ENCODE data around the gene EXOC6B.
A peak's percentile ranks its signal among the peaks of the same experiment; 100 is the strongest.

EXOC6B gene

GRCh38 chr2:72778410-72778809 is 47.4 kb downstream of the EXOC6B start:
- DNase-seq: no peak
- Histone ChIP-seq H3K36me3 (ENCODE audit: control insufficient read depth, insufficient read depth, low read length) (no peaks in the 10 kb centered on the region), H3K27ac (ENCODE audit: insufficient read depth, low read length, poor library complexity, severe bottlenecking) (no peak overlapping the region), H3K9me3 (ENCODE audit: control insufficient read depth, low read length) (no peaks in the 10 kb centered on the region), H3K4me3 (ENCODE audit: insufficient read depth, low read depth, low read length, poor library complexity, severe bottlenecking) (no peak overlapping the region), H3K4me1 (ENCODE audit: control insufficient read depth, insufficient read depth, low read length, poor library complexity, severe bottlenecking) (no peaks in the 10 kb centered on the region), H3K27me3 (replicated peaks; ENCODE audit: control insufficient read depth, insufficient read depth, low read length, poor library complexity, severe bottlenecking) (no peaks in the 10 kb centered on the region)

- Histone ChIP-seq H3K4me3 (ENCODE audit: insufficient read depth, low read depth, low read length, poor library complexity, severe bottlenecking) (no peak overlapping the region), H3K36me3 (ENCODE audit: control insufficient read depth, insufficient read depth, low read length) (no peaks in the 10 kb centered on the region)
Measured at GRCh38 chr2:72770879-72771461, 54.9 kb downstream of the EXOC6B start.

GRCh38 chr2:72765997-72766609 is 59.7 kb downstream of the EXOC6B start:
- DNase-seq: no peak
- Histone ChIP-seq H3K9me3 (ENCODE audit: control insufficient read depth, low read length) (peaks cover 3% of the 10 kb centered on the region), H3K27me3 (replicated peaks; ENCODE audit: control insufficient read depth, insufficient read depth, low read length, poor library complexity, severe bottlenecking) (no peaks in the 10 kb centered on the region), H3K4me3 (ENCODE audit: insufficient read depth, low read depth, low read length, poor library complexity, severe bottlenecking) (no peak overlapping the region), H3K4me1 (ENCODE audit: control insufficient read depth, insufficient read depth, low read length, poor library complexity, severe bottlenecking) (no peaks in the 10 kb centered on the region), H3K36me3 (ENCODE audit: control insufficient read depth, insufficient read depth, low read length) (no peaks in the 10 kb centered on the region), H3K27ac (ENCODE audit: insufficient read depth, low read length, poor library complexity, severe bottlenecking) (no peak overlapping the region)

More at GRCh38 chr2:72770879-72771461, 54.9 kb downstream of the EXOC6B start:
- no peaks in the 10 kb centered on the region for H3K4me1 ChIP-seq (ENCODE audit: control insufficient read depth, insufficient read depth, low read length, poor library complexity, severe bottlenecking)
- no peak overlapping the region for H3K27ac ChIP-seq (ENCODE audit: insufficient read depth, low read length, poor library complexity, severe bottlenecking)
- no peaks in the 10 kb centered on the region for H3K9me3 ChIP-seq (ENCODE audit: control insufficient read depth, low read length)
- H3K27me3 ChIP-seq (replicated peaks; ENCODE audit: control insufficient read depth, insufficient read depth, low read length, poor library complexity, severe bottlenecking): no peaks in the 10 kb centered on the region
- DNase-seq: peak in 2 of 3 donors; percentile 16 to 46

GRCh38 chr2:72762276-72762675 is 63.6 kb downstream of the EXOC6B start:
- Histone ChIP-seq H3K4me3 (ENCODE audit: insufficient read depth, low read depth, low read length, poor library complexity, severe bottlenecking) (no peak overlapping the region), H3K36me3 (ENCODE audit: control insufficient read depth, insufficient read depth, low read length) (no peaks in the 10 kb centered on the region), H3K27ac (ENCODE audit: insufficient read depth, low read length, poor library complexity, severe bottlenecking) (no peak overlapping the region), H3K27me3 (replicated peaks; ENCODE audit: control insufficient read depth, insufficient read depth, low read length, poor library complexity, severe bottlenecking) (no peaks in the 10 kb centered on the region), H3K4me1 (ENCODE audit: control insufficient read depth, insufficient read depth, low read length, poor library complexity, severe bottlenecking) (no peaks in the 10 kb centered on the region), H3K9me3 (ENCODE audit: control insufficient read depth, low read length) (peaks cover 3% of the 10 kb centered on the region)
- no peak for DNase-seq

GRCh38 chr2:72759755-72760154 is 66.1 kb downstream of the EXOC6B start:
- Histone ChIP-seq H3K4me1 (ENCODE audit: control insufficient read depth, insufficient read depth, low read length, poor library complexity, severe bottlenecking) (no peaks in the 10 kb centered on the region), H3K4me3 (ENCODE audit: insufficient read depth, low read depth, low read length, poor library complexity, severe bottlenecking) (no peak overlapping the region), H3K9me3 (ENCODE audit: control insufficient read depth, low read length) (peaks cover 3% of the 10 kb centered on the region), H3K36me3 (ENCODE audit: control insufficient read depth, insufficient read depth, low read length) (no peaks in the 10 kb centered on the region), H3K27me3 (replicated peaks; ENCODE audit: control insufficient read depth, insufficient read depth, low read length, poor library complexity, severe bottlenecking) (no peaks in the 10 kb centered on the region), H3K27ac (ENCODE audit: insufficient read depth, low read length, poor library complexity, severe bottlenecking) (no peak overlapping the region)
- no peak for DNase-seq

GRCh38 chr2:72757177-72757775 is 68.6 kb downstream of the EXOC6B start:
- Histone ChIP-seq H3K27me3 (replicated peaks; ENCODE audit: control insufficient read depth, insufficient read depth, low read length, poor library complexity, severe bottlenecking) (no peaks in the 10 kb centered on the region), H3K4me1 (ENCODE audit: control insufficient read depth, insufficient read depth, low read length, poor library complexity, severe bottlenecking) (no peaks in the 10 kb centered on the region), H3K36me3 (ENCODE audit: control insufficient read depth, insufficient read depth, low read length) (no peaks in the 10 kb centered on the region), H3K9me3 (ENCODE audit: control insufficient read depth, low read length) (no peaks in the 10 kb centered on the region), H3K27ac (ENCODE audit: insufficient read depth, low read length, poor library complexity, severe bottlenecking) (no peak overlapping the region), H3K4me3 (ENCODE audit: insufficient read depth, low read depth, low read length, poor library complexity, severe bottlenecking) (no peak overlapping the region)
- DNase-seq: no peak

- Histone ChIP-seq H3K9me3 (ENCODE audit: control insufficient read depth, low read length) (no peaks in the 10 kb centered on the region), H3K4me1 (ENCODE audit: control insufficient read depth, insufficient read depth, low read length, poor library complexity, severe bottlenecking) (no peaks in the 10 kb centered on the region), H3K36me3 (ENCODE audit: control insufficient read depth, insufficient read depth, low read length) (no peaks in the 10 kb centered on the region), H3K4me3 (ENCODE audit: insufficient read depth, low read depth, low read length, poor library complexity, severe bottlenecking) (no peak overlapping the region), H3K27me3 (replicated peaks; ENCODE audit: control insufficient read depth, insufficient read depth, low read length, poor library complexity, severe bottlenecking) (no peaks in the 10 kb centered on the region), H3K27ac (ENCODE audit: insufficient read depth, low read length, poor library complexity, severe bottlenecking) (no peak overlapping the region)
- no peak for DNase-seq
Measured at GRCh38 chr2:72755647-72756423, 70.0 kb downstream of the EXOC6B start.

GRCh38 chr2:72754628-72755320 is 71.1 kb downstream of the EXOC6B start:
- Histone ChIP-seq H3K36me3 (ENCODE audit: control insufficient read depth, insufficient read depth, low read length) (no peaks in the 10 kb centered on the region), H3K9me3 (ENCODE audit: control insufficient read depth, low read length) (no peaks in the 10 kb centered on the region), H3K4me3 (ENCODE audit: insufficient read depth, low read depth, low read length, poor library complexity, severe bottlenecking) (no peak overlapping the region), H3K27me3 (replicated peaks; ENCODE audit: control insufficient read depth, insufficient read depth, low read length, poor library complexity, severe bottlenecking) (no peaks in the 10 kb centered on the region), H3K4me1 (ENCODE audit: control insufficient read depth, insufficient read depth, low read length, poor library complexity, severe bottlenecking) (no peaks in the 10 kb centered on the region), H3K27ac (ENCODE audit: insufficient read depth, low read length, poor library complexity, severe bottlenecking) (no peak overlapping the region)
- no peak for DNase-seq

GRCh38 chr2:72750977-72751639 is 74.7 kb downstream of the EXOC6B start:
- Histone ChIP-seq H3K4me1 (ENCODE audit: control insufficient read depth, insufficient read depth, low read length, poor library complexity, severe bottlenecking) (no peaks in the 10 kb centered on the region), H3K36me3 (ENCODE audit: control insufficient read depth, insufficient read depth, low read length) (no peaks in the 10 kb centered on the region), H3K4me3 (ENCODE audit: insufficient read depth, low read depth, low read length, poor library complexity, severe bottlenecking) (no peak overlapping the region), H3K27ac (ENCODE audit: insufficient read depth, low read length, poor library complexity, severe bottlenecking) (no peak overlapping the region), H3K27me3 (replicated peaks; ENCODE audit: control insufficient read depth, insufficient read depth, low read length, poor library complexity, severe bottlenecking) (no peaks in the 10 kb centered on the region), H3K9me3 (ENCODE audit: control insufficient read depth, low read length) (no peaks in the 10 kb centered on the region)
- no peak for DNase-seq

Data from effector memory CD4-positive, alpha-beta T cell (primary cell).